GM13977 (cell line): Measurements from ENCODE around the gene ZFHX3.

Experiments
- DNase-seq: peaks from one replicate; pipeline ENCODE4 v3.0.0; 2012; ENCODE audit warnings: low spot score
- in situ Hi-C: fragments of 300-500 bp; cut with MboI; formaldehyde crosslinking; loops from one replicate; pipeline ENCODE4 v1.12.0; 2022; ENCODE audit warnings: low sequenced_read_pairs, low pct_unique_long_range_greater_than_20kb, mixed read lengths, inconsistent platforms; ENCODE audit not compliant: unreplicated experiment
- TF ChIP-seq, protein P1 (sequence below): IDR thresholded peaks from 2 replicates; pipeline ENCODE4 v1.5.1; 2012; ENCODE audit warnings: mild to moderate bottlenecking, control low read depth; ENCODE audit not compliant: insufficient read depth; ENCODE audit errors: extremely low read depth, missing control alignments

Gene ZFHX3

DNA sequence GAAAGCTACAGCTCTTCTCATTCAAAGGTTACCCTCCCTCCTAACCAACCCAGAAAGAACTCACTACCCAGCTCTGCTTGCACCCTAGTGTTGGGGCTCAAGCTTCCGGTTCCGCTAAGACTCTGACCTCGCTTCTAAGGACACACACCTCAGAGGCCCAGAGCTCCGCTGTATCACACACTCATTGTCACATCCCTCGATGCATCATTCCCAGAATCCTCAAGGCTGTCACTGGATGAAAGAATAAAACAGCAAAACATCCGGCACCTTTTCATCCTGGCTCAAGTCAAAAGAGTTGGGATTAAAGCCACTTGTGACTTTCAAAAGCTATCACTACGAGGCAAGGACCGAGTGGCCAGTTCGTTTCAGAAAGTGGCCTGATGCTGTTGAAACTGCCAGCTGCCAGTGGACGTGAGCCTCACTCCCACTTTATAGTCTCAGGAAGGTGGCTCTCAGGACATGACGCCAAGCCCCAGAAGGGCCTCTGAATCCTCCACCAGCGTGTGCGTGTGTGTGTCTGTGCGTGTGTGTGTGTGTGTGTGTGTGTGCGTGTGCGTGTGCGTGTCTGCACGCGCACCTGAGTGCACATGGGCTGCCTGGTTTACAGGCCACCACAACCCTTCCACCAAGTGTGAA, 29.0 kb downstream of the ZFHX3 start:
- no peak for DNase-seq
- TF ChIP-seq, protein P1, sequence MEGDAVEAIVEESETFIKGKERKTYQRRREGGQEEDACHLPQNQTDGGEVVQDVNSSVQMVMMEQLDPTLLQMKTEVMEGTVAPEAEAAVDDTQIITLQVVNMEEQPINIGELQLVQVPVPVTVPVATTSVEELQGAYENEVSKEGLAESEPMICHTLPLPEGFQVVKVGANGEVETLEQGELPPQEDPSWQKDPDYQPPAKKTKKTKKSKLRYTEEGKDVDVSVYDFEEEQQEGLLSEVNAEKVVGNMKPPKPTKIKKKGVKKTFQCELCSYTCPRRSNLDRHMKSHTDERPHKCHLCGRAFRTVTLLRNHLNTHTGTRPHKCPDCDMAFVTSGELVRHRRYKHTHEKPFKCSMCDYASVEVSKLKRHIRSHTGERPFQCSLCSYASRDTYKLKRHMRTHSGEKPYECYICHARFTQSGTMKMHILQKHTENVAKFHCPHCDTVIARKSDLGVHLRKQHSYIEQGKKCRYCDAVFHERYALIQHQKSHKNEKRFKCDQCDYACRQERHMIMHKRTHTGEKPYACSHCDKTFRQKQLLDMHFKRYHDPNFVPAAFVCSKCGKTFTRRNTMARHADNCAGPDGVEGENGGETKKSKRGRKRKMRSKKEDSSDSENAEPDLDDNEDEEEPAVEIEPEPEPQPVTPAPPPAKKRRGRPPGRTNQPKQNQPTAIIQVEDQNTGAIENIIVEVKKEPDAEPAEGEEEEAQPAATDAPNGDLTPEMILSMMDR = no peak
- in situ Hi-C loops = no loop called here

DNA sequence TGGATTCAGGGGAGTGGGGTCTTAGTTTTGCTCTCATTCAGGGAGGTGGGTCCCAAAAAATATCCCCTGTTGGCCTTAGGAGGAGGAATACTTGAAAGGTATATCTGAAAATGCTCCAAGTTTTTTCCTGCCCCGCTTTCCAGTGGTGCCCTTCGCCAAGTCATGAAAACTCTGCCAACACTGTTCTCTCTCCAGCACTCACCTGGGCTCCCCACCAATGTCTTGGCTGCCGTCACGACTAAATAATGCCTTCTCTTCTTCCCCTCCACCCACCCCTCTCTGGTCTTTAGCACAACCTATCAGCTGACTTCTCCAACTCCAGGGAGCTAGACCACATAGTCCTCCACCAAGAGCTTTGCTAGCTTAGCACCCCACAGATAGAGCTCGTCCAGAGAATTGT, 30.6 kb downstream of the ZFHX3 start:
- in situ Hi-C loops = no loop called here
- no peak for DNase-seq
- TF ChIP-seq, protein P1 = no peak

DNA sequence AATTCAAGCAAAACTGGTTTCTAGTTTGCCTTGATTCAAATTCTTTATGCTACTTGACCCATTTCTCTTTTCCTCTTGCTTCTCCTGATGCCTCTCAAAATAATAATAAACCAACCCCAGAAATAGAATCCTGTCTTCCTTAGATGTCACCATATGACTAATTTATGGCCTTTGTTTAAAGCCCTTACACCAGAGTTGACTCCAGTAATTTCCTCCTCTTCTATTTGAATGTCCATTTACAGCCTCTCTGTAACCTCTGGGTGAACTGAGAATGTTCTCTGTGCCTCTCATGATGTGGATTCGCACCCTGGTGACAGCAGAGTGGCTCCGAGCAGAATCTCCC, 31.5 kb downstream of the ZFHX3 start:
- TF ChIP-seq, protein P1 = no peak
- in situ Hi-C loops = no loop called here
- DNase-seq = peak; percentile 69

DNA sequence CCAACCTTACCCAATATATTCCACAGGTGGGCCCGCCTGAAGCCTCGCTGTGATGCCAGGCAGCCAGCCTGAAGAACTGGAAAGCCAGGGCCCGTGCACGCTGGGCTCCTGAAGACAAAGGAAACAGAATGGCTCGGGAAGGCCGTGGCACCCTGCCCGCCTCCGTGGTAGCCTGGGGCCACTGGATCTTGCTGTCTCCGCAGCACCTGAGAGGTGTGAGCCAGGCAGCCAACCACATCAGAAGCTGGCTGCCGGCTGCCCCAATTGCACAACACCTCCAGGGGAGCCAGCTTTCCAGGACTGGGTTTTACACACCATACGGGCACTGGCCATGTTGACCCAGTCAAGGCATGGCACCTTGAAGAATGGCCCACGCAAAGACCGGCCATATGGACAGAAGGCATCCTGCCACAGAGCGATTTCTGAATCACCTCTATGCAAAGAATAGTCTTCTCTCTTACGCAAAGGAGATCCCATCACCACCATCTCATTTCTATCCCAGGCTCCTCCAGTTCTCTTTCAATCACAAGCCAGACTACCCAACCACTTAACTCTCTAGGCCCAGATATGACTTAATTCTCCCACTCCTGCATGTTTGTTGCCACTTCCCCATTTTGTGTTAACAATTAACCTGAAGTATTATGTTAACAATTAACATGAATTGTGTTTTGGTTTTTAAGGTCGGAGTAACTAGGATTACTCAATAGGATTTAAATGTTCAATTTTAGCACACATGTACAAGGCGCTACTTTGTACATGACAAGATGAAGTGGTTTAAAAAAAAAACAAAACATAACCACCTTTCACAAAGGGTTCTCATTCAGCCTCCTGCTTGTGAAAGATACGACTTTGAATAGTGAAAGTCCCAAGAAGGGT, 32.1 kb downstream of the ZFHX3 start:
- in situ Hi-C loops = no loop called here
- TF ChIP-seq, protein P1 = no peak
- peak; percentile 71 for DNase-seq

DNA sequence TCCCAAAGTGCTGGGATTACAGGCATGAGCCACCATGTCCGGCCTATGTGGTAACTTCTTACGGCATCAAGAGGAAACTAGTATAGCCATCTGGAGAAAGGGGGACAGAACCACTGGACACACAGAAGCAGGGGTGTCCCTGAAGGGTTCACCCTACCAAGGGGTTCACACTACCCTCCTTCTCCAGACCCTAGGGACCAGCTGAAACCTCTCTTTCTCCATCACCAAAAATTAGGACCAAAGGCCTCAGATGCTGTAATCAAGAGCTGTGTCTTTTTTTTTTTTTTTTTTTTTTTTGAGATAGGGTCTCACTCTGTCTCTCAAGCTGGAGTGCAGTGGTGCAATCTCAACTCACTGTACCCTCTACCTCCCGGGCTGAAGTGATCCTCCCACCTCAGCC, 33.2 kb downstream of the ZFHX3 start:
- in situ Hi-C loops = no loop called here
- TF ChIP-seq, protein P1 = no peak
- no peak for DNase-seq

DNA sequence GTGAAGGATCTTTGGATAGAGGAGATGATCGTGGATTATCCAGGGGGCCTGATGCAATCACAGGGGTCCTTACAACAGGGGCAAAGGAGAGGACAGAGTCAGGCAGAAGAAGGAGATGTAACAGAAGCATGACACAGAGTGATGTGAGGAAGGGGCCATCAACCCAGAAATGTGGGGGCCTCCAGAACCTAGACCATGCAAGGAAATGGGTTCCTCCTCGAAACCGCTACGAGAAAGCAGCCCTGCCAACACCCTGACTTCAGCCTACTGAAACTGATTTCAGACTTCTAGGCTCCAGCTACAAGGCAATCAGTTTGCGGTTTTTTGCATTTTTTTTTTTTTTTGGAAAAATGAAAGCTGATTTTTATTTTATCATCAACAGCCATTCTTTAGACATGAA, 34.0 kb downstream of the ZFHX3 start:
- TF ChIP-seq, protein P1 = no peak
- DNase-seq = no peak
- in situ Hi-C loops = no loop called here
